HepG2 (cell line): ENCODE data around the gene CCNA2. TPM values are rescaled to one million over a fixed set of nuclear protein-coding genes. Genes with fewer than 3 reads are reported as not detected.

Source experiments
- ATAC-seq: fragments of 200-7000 bp; cut with Tn5 transposase; 3 replicates; pipeline ENCODE4 v1.9.1; 2020; ENCODE audit warnings: mild to moderate bottlenecking, moderate library complexity
- BruUV-seq: library from RNA; stranded (reverse); fragments of 400-500 nt; replicated peaks from 2 replicates; lab custom pipeline; 2021; lab: Mats Ljungman, UMichigan
- CTCF ChIA-PET: fragments of 300-600 bp; formaldehyde crosslinking; extraction: SDS; loops from one replicate; lab custom pipeline; 2021; ENCODE audit warnings: low total read pairs, inconsistent platforms, low intra/inter-chr PET ratio; lab: Yijun Ruan, JAX
- POLR2A ChIA-PET: fragments of 350-600 bp; sonication (Branson Sonifier 250); formaldehyde crosslinking; loops from one replicate; lab custom pipeline; 2020; ENCODE audit warnings: antibody characterized with exemption, inconsistent platforms; lab: Yijun Ruan, JAX
- DNase-seq: peaks from one replicate; pipeline ENCODE4 v3.0.0-alpha.2; 2015; ENCODE audit warnings: low spot score
- FAIRE-seq: peaks from 3 replicates; lab custom pipeline; 2011; peaks lifted over from hg19 to GRCh38; lab: Jason Lieb, UNC
- H2AFZ ChIP-seq: one replicate; pipeline ENCODE4 v1.6.1; 2011; ENCODE audit warnings: low read length, inconsistent platforms
- H3K27ac ChIP-seq: fragments of 300-600 bp; 3 replicates; pipeline ENCODE4 v1.8.0; 2011; ENCODE audit warnings: mixed run types, mild to moderate bottlenecking, mixed read lengths, low read length, inconsistent platforms; ENCODE audit not compliant: insufficient read depth; ENCODE audit errors: extremely low read length
- H3K27me3 ChIP-seq, 2 experiments: fragments of 200-600 bp in 1 of 2; 2 replicates in 1 of 2; 3 replicates in 1 of 2; pipeline versions ENCODE4 v1.6.0 to v1.8.0; 2011; ENCODE audit warnings: low read length in 2 of 2, mild to moderate bottlenecking in 2 of 2, moderate library complexity in 2 of 2, inconsistent platforms in 1 of 2; ENCODE audit not compliant: insufficient read depth in 2 of 2, control insufficient read depth in 1 of 2
- H3K36me3 ChIP-seq, 2 experiments: fragments of 200-600 bp in 1 of 2; replicated peaks in 1 of 2; 2 replicates in 1 of 2; 3 replicates in 1 of 2; pipeline versions ENCODE4 v1.5.1 to v1.8.0; 2011; ENCODE audit warnings: low read length in 2 of 2, inconsistent platforms in 1 of 2; ENCODE audit not compliant: insufficient read depth in 2 of 2, control insufficient read depth in 1 of 2
- H3K4me1 ChIP-seq: 2 replicates; pipeline ENCODE4 v1.5.1; 2012; ENCODE audit warnings: low read length, inconsistent platforms; ENCODE audit not compliant: insufficient read depth
- H3K4me2 ChIP-seq: 2 replicates; pipeline ENCODE4 v1.6.0; 2011; ENCODE audit warnings: low read depth, low read length, inconsistent platforms
- H3K4me3 ChIP-seq, 3 experiments: fragments of 200-600 bp in 1 of 3; sonication (generic), shearing (Covaris generic) in 1 of 3; replicated peaks in 1 of 3; 2 replicates each; pipeline ENCODE4 v1.5.1; 2011 to 2016; ENCODE audit warnings: low read length in 3 of 3, inconsistent platforms in 2 of 3, low read depth in 2 of 3, mild to moderate bottlenecking in 2 of 3, control low read depth in 1 of 3, mixed read lengths in 1 of 3; ENCODE audit not compliant: insufficient read depth in 1 of 3
- H3K79me2 ChIP-seq: one replicate; pipeline ENCODE4 v1.6.1; 2011; ENCODE audit warnings: low read length, inconsistent platforms; ENCODE audit not compliant: insufficient read depth
- H3K9ac ChIP-seq: 2 replicates; pipeline ENCODE4 v1.6.0; 2011; ENCODE audit warnings: mild to moderate bottlenecking, low read depth, low read length, inconsistent platforms; ENCODE audit not compliant: insufficient read depth
- H3K9me3 ChIP-seq: 2 replicates; pipeline ENCODE4 v1.5.1; 2012; ENCODE audit warnings: mild to moderate bottlenecking, low read length
- H4K20me1 ChIP-seq: 2 replicates; pipeline ENCODE4 v1.6.0; 2011; ENCODE audit warnings: inconsistent platforms, mild to moderate bottlenecking, low read length, moderate library complexity; ENCODE audit not compliant: insufficient read depth
- FLYWCH1 ChIP-seq: sonication (generic); formaldehyde crosslinking; IDR thresholded peaks from 2 replicates; pipeline ENCODE4 v1.8.1; 2023; ENCODE audit warnings: mild to moderate bottlenecking, missing genetic modification reagents
- HOXA9 ChIP-seq: sonication (generic); formaldehyde crosslinking; IDR thresholded peaks from 2 replicates; pipeline ENCODE4 v1.8.1; 2022; ENCODE audit warnings: missing genetic modification reagents, mild to moderate bottlenecking, moderate library complexity, borderline replicate concordance
- JARID2 ChIP-seq: sonication (generic); formaldehyde crosslinking; IDR thresholded peaks from 2 replicates; pipeline ENCODE4 v1.8.1; 2023; ENCODE audit warnings: missing genetic modification reagents, inconsistent platforms; ENCODE audit not compliant: insufficient replicate concordance
- MED8 ChIP-seq: sonication (generic); formaldehyde crosslinking; IDR thresholded peaks from 2 replicates; pipeline ENCODE4 v1.8.1; 2023; ENCODE audit warnings: mild to moderate bottlenecking, missing genetic modification reagents; ENCODE audit not compliant: insufficient replicate concordance
- ZNF256 ChIP-seq: sonication (generic); formaldehyde crosslinking; conservative IDR thresholded peaks from 2 replicates; pipeline ENCODE4 v1.4.0; 2020; ENCODE audit warnings: missing genetic modification reagents
- ZNF260 ChIP-seq: sonication (generic); formaldehyde crosslinking; IDR thresholded peaks from 2 replicates; pipeline ENCODE4 v1.4.0; 2020; ENCODE audit warnings: missing genetic modification reagents, low read depth, mild to moderate bottlenecking, borderline replicate concordance
- ZNF331 ChIP-seq: sonication (generic); formaldehyde crosslinking; IDR thresholded peaks from 2 replicates; pipeline ENCODE4 v1.4.0; 2020; ENCODE audit warnings: missing genetic modification reagents
- ZNF350 ChIP-seq: sonication (generic); formaldehyde crosslinking; IDR thresholded peaks from 2 replicates; pipeline ENCODE4 v1.4.0; 2020; ENCODE audit warnings: mild to moderate bottlenecking, low read depth, missing genetic modification reagents, borderline replicate concordance
- ZNF460 ChIP-seq: sonication (generic); formaldehyde crosslinking; IDR thresholded peaks from 2 replicates; pipeline ENCODE4 v1.5.1; 2020; ENCODE audit warnings: missing genetic modification reagents, mild to moderate bottlenecking, borderline replicate concordance
- ZNF629 ChIP-seq: sonication (generic); formaldehyde crosslinking; conservative IDR thresholded peaks from 2 replicates; pipeline ENCODE4 v1.5.0; 2020; ENCODE audit warnings: missing genetic modification reagents
- ZNF792 ChIP-seq: IDR thresholded peaks from 2 replicates; pipeline ENCODE4 v1.6.1; 2016
- WGBS: methylation state at CpG from one replicate; pipeline ENCODE4 v1.1.6; 2017; ENCODE audit warnings: low lambda C conversion rate; 5-methylcytosine and 5-hydroxymethylcytosine counted together
- in situ Hi-C: cut with HindIII; loops from 2 replicates; pipeline ENCODE4 v1.10.0; 2017; ENCODE audit warnings: low pct_unique_long_range_greater_than_20kb; ENCODE audit not compliant: extremely low pct_ligation_motif_present
- intact Hi-C: fragments of 100-400 bp; cut with micrococcal nuclease; formaldehyde crosslinking; loops from one replicate; pipeline ENCODE4 v1.10.0; 2022; ENCODE audit not compliant: unreplicated experiment
- polyA plus RNA-seq, 8 experiments: library from polyadenylated mRNA; depleted of rRNA in 3 of 8; stranded (reverse) in 7 of 8; unstranded in 1 of 8; fragments of >200 nt; fragmentation: Illumina TruSeq in 4 of 8; extraction: Trizol in 4 of 8; gene quantifications; 2 replicates each; pipeline versions ENCODE4 v1.2.1 to v1.2.3, GENCODE V29; 2011 to 2016; ENCODE audit warnings: low read depth in 4 of 8, missing spikeins in 1 of 8, mixed read lengths in 1 of 8; ENCODE audit not compliant: insufficient read depth in 1 of 8
- total RNA-seq, 5 experiments: library from RNA; depleted of rRNA; stranded (reverse); fragments of >200 nt; fragmentation: Illumina TruSeq; extraction: Trizol; gene quantifications; 2 replicates each; pipeline ENCODE4 v1.2.3, GENCODE V29; 2016; ENCODE audit warnings: low read depth in 1 of 5

The CCNA2 gene
- total and polyA plus RNA-seq, 2 of the 13 experiments (the other 11 are each of a cell fraction or from before 2014, with no cell fraction given), result 31.3 to 105 TPM

DNA sequence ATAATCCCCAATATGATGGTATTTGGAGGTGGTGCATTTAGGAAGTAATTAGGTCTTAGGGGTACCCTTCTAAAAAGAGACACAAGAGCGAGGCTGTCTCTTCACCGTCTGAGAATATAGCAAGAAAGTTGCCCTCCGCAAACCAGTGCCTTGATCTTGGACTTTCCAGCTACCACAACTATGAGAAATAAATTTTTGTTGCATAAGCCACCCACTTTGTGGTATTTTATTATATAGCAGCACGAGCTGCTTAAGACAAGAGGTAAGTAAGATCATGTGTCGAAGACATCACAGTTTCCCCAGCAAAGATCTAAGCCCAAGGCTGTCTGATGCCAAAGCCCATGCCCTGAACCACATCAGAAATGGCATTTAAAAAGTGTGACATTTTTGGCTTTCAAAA lies 32.2 kb downstream of the CCNA2 start:
- no peak overlapping the region for H2AFZ ChIP-seq
- POLR2A ChIA-PET, result no interaction called here
- no TSS peak for BruUV-seq
- H3K9ac ChIP-seq, result no peak overlapping the region
- 87% methylated on average over 5 of the region's 5 CpGs for WGBS
- FAIRE-seq, result no peak
- H3K4me2 ChIP-seq, result no peak overlapping the region
- TF ChIP-seq MED8 (CRISPR knock-in tag), result no peak
- TF ChIP-seq HOXA9, result no peak
- H4K20me1 ChIP-seq, result no peaks in the 10 kb centered on the region
- ATAC-seq, result no peak
- peaks cover 36% of the 10 kb centered on the region for H3K4me1 ChIP-seq
- H3K36me3 ChIP-seq, result no peaks in the 10 kb centered on the region
- no peak overlapping the region for H3K4me3 ChIP-seq
- CTCF ChIA-PET, result no interaction called here
- intact Hi-C loops (no loop called here), in situ Hi-C loops (no loop called here)
- no peak overlapping the region for H3K27ac ChIP-seq
- H3K9me3 ChIP-seq, result no peaks in the 10 kb centered on the region
- DNase-seq, result no peak
- no peaks in the 10 kb centered on the region for H3K79me2 ChIP-seq
- no peaks in the 10 kb centered on the region for H3K27me3 ChIP-seq

- no peak for DNase-seq
- no peaks in the 10 kb centered on the region for H3K9me3 ChIP-seq
- FAIRE-seq, result no peak
- H3K27me3 ChIP-seq, result no peaks in the 10 kb centered on the region
- H3K4me1 ChIP-seq, result peaks cover 31% of the 10 kb centered on the region
- CTCF ChIA-PET, result no interaction called here
- no peaks in the 10 kb centered on the region for H3K79me2 ChIP-seq
- no peaks in the 10 kb centered on the region for H3K36me3 ChIP-seq
- POLR2A ChIA-PET, result no interaction called here
- no TSS peak for BruUV-seq
- in situ Hi-C loops, result no loop called here
- intact Hi-C loops, result no loop called here
- no peak overlapping the region for H3K27ac ChIP-seq
- TF ChIP-seq ZNF350 (no peak), ZNF460 (no peak), ZNF260 (no peak), ZNF331 (CRISPR knock-in tag) (no peak), ZNF792 (CRISPR knock-in tag) (no peak), JARID2 (CRISPR knock-in tag) (no peak), ZNF629 (CRISPR knock-in tag) (0 out of 2 replicates have a peak, but pooled peaks have one; percentile 19), ZNF256 (CRISPR knock-in tag) (no peak), FLYWCH1 (CRISPR knock-in tag) (no peak)
- TF ChIP-seq, all 625 proteins: peak for 1
- no peak for ATAC-seq
- no peak overlapping the region for H3K4me3 ChIP-seq
- H2AFZ ChIP-seq, result no peak overlapping the region
- H3K9ac ChIP-seq, result no peak overlapping the region
- no peaks in the 10 kb centered on the region for H4K20me1 ChIP-seq
- H3K4me2 ChIP-seq, result no peak overlapping the region
Observed at GRCh38 chr4:121790976-121791375, 32.7 kb downstream of the CCNA2 start.
